HL-60/S4 treated with phorbol 12-myristate 13-acetate at 8.2 ng/mL for 4 days and 3 days (cell line): Measurements from ENCODE around the gene FLAD1.

Experiments used
- in situ Hi-C: fragments of 300-500 bp; cut with MboI; formaldehyde crosslinking; loops from 2 replicates; pipeline ENCODE4 v1.15.0; 2022; ENCODE audit warnings: low sequenced_read_pairs

The FLAD1 gene

GRCh38 chr1:154982897-154983648 is at the start of gene FLAD1:
Gene FLAD1, plus strand, starts transcription at chr1:154983344. Its CDS starts 351 bp downstream, at chr1:154983695.
- in situ Hi-C loops, result no loop called here

GRCh38 chr1:154934358-154934948 is 48.7 kb upstream of the FLAD1 start:
- in situ Hi-C loops, result no loop called here

- in situ Hi-C loops, result no loop called here
Observed at GRCh38 chr1:154935749-154936554, 47.2 kb upstream of the FLAD1 start.

- in situ Hi-C loops, result no loop called here
Observed at GRCh38 chr1:154936555-154937084, 46.5 kb upstream of the FLAD1 start, which contains the start of gene PMVK. Gene PMVK, minus strand, starts transcription at chr1:154936719. Its CDS starts 34 bp downstream, at chr1:154936685.

- in situ Hi-C loops, result no loop called here
Observed at GRCh38 chr1:154937085-154937987, 45.8 kb upstream of the FLAD1 start.

GRCh38 chr1:154937988-154938386 is 45.2 kb upstream of the FLAD1 start:
- in situ Hi-C loops, result no loop called here

GRCh38 chr1:154938604-154939399 is 44.3 kb upstream of the FLAD1 start:
- in situ Hi-C loops, result no loop called here

GRCh38 chr1:154940213-154940560 is 43.0 kb upstream of the FLAD1 start:
- in situ Hi-C loops, result no loop called here

- in situ Hi-C loops, result no loop called here
Observed at GRCh38 chr1:154940651-154941194, 42.4 kb upstream of the FLAD1 start.

- in situ Hi-C loops, result no loop called here
Observed at GRCh38 chr1:154941333-154942013, 41.7 kb upstream of the FLAD1 start.

GRCh38 chr1:154943649-154944400 is 39.3 kb upstream of the FLAD1 start:
- in situ Hi-C loops, result no loop called here

- in situ Hi-C loops, result no loop called here
Observed at GRCh38 chr1:154944401-154945159, 38.6 kb upstream of the FLAD1 start.

GRCh38 chr1:154945160-154945961 is 37.8 kb upstream of the FLAD1 start:
- in situ Hi-C loops, result no loop called here

- in situ Hi-C loops, result no loop called here
Observed at GRCh38 chr1:154945962-154946850, 36.9 kb upstream of the FLAD1 start.

- in situ Hi-C loops, result no loop called here
Observed at GRCh38 chr1:154948079-154948478, 35.1 kb upstream of the FLAD1 start.
